Gastroesophageal sphincter (tissue), 3 donors: Measurements from ENCODE around the gene FOXK2.

Source experiments
- POLR2AphosphoS5 ChIP-seq: sonication (generic); formaldehyde crosslinking; IDR thresholded peaks from one replicate; pipeline ENCODE4 v1.6.1; 2017; ENCODE audit warnings: antibody characterized with exemption
- TF ChIP-seq, protein P1 (sequence below), 4 experiments: fragments of 200-600 bp in 2 of 4; fragments of 450-650 bp in 2 of 4; sonication (generic) in 1 of 4; IDR thresholded peaks; one replicate each; pipeline ENCODE4 v1.5.1; 2017 to 2019; ENCODE audit warnings: antibody characterized with exemption in 4 of 4, mild to moderate bottlenecking in 2 of 4, moderate library complexity in 2 of 4

DNA sequence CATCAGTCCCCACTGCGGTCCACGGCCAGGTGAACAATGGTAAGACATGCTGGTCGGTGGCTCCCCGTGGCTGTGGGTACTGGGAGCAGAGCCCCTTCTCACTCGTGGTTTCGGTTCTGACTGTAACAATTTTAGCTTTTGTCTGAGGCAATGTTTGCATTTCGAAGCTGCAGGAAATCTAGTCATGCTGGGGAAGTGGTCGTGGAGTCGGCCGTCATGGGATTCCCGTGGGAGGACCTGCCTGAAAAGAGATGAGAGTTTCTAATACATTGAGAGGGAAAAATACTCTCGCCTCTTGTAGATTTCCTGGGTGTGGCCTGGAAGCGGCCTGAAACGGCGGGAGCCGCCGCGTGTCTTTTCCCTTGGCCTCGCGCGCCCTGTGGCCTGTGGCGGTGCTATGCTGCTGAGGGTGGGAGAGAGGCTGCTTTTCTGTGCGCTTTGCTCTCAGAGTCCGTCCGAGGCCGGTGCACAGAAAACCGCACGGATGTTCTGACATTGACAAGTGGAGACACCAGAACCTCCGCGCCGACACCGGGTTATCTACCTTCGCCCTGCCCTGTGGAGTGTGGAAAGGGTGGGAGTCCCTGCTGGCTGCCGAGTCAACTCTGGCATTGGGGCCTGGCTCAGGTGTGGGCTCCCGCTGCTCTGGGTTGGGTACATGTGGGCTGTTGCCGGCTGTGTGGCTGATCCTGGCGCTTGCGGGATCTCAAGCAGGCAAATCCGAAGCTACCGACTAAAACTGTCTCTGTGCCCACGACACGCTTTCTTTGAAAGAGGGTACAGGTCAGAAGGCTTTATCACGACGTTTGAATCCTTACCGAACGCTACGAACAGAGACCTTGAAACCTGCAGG is 67.9 kb downstream of the FOXK2 start:
- TF ChIP-seq POLR2AphosphoS5: no peak
- TF ChIP-seq, protein P1, sequence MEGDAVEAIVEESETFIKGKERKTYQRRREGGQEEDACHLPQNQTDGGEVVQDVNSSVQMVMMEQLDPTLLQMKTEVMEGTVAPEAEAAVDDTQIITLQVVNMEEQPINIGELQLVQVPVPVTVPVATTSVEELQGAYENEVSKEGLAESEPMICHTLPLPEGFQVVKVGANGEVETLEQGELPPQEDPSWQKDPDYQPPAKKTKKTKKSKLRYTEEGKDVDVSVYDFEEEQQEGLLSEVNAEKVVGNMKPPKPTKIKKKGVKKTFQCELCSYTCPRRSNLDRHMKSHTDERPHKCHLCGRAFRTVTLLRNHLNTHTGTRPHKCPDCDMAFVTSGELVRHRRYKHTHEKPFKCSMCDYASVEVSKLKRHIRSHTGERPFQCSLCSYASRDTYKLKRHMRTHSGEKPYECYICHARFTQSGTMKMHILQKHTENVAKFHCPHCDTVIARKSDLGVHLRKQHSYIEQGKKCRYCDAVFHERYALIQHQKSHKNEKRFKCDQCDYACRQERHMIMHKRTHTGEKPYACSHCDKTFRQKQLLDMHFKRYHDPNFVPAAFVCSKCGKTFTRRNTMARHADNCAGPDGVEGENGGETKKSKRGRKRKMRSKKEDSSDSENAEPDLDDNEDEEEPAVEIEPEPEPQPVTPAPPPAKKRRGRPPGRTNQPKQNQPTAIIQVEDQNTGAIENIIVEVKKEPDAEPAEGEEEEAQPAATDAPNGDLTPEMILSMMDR (IDR thresholded peaks at IDR 0.05): no peak
